ENCODE measurements around the gene SEMA4A. TPM values are rescaled to one million over a fixed set of nuclear protein-coding genes. Genes with fewer than 3 reads are reported as not detected.
A peak's percentile ranks its signal among the peaks of the same experiment; 100 is the strongest.
"Not testable (repeated sequence)": the region's sequence is repeated elsewhere in the genome, so short reads cannot be mapped to it uniquely, and the experiment has no call there.

Gene SEMA4A
- total RNA-seq, 4 donors from 2014 or later: 1.8 to 4.6 (median 3.5) TPM

DNA sequence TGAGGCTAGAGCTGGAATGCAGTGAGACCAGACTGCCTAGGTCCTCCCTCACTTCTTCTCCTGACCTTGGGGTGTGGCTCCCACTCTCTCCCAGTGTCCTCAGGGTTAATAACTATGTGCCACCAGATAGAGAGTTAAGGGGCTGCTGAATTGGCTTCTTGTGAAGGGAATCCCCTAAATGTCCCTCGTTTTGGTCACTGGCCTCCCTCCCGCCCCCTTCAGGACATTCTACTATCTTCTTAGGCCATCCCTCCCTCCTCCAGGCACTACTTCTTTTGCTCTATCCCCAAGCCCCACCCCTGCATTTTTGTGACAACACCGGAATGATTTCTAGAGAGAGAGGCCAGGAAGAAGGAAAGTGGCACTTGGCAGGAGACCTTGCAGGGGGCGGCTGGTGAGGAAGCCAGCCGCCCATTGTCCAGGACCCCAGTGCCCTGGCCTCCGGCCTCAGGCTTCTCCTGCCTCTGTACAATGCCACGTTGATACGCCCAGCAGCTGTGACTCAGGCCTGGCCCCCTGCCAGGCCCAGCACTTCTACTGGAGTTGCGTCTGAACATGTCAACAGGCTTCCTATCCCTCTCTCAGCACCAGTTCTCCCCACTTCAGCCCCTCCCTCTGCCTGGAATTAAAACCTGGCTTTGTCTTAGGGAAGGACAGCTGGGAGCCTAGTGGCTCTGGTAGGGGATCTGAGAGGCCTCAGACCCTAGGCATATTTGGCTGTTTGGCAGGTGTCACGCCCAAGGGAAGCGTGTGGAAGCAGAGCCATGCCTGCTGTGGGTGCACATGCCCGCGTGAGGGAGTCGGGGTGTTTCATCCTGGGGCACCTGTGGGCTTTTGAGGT is 29.8 kb upstream of the SEMA4A start:
- WGBS, 2 donors: 11 to 15% methylated on average over 14 of the region's 14 CpGs
- H3K4me1 ChIP-seq: peaks cover 20 to 100% (median 94%) of the 10 kb centered on the region in 4 donors

DNA sequence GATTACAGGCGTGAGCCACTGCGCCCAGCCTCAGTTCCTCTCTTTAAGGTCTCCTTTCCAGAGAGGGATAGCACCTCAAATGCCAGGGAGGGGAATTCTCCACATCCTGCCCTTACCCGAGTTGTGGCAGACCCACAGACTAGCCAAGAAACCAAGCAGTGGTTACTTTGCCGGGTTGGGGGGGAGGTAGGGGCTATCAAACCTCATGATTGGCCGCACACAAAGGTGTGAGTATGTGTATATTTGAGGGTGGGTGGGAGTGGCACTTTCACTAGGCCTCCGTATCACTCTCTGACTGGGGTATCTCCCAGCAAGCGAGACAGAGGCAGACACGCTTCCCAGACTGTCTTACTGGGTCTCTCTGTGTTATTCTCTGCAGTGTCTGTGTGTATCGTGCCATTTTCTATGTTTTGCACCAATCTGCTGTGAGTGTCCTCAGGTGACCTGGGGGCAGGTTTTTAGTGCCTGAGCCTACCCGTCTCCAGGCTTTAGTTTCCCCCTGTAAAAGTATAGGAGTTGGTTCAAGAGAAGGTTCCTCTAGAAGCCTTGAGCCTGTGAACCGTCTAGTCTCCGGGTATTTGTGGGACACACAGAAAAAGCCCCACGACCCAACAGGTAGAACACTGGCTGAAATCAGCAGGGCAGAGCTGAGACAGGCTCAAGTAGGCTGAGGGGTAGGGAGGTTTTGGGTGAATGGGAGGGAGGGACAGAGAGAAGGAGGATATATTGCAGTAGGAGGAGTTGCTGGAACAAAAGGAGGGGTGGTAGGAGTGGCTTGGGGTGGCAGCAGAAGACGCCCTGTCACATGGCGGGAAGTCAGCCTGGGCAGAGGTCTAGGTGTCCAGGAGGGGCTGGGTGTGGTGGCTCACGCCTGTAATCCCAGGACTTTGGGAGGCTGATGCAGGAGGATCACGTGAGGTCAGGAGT is 28.6 kb upstream of the SEMA4A start:
- 48 to 53% methylated on average over 15 to 16 of the region's 17 CpGs for WGBS, 2 donors
- DNase-seq (ENCODE audit: low spot score in 2 of 2): no peak
- Histone ChIP-seq H3K4me3 (no peak overlapping the region), H3K9me3 (no peaks in the 10 kb centered on the region), H3K27me3 (no peaks in the 10 kb centered on the region), H3K4me1 (peaks cover 22 to 100% (median 96%) of the 10 kb centered on the region in 4 donors), H3K36me3 (no peaks in the 10 kb centered on the region), H3K27ac (peak overlapping the region; percentile 94 to 98 (median 96))
- peak in 1 of 2 donors; percentile 35 for TF ChIP-seq POLR2A (IDR thresholded peaks at IDR 0.05)
- TF ChIP-seq EP300 (IDR thresholded peaks at IDR 0.05): peak in 1 of 2 donors; percentile 70
- TF ChIP-seq, protein P1, sequence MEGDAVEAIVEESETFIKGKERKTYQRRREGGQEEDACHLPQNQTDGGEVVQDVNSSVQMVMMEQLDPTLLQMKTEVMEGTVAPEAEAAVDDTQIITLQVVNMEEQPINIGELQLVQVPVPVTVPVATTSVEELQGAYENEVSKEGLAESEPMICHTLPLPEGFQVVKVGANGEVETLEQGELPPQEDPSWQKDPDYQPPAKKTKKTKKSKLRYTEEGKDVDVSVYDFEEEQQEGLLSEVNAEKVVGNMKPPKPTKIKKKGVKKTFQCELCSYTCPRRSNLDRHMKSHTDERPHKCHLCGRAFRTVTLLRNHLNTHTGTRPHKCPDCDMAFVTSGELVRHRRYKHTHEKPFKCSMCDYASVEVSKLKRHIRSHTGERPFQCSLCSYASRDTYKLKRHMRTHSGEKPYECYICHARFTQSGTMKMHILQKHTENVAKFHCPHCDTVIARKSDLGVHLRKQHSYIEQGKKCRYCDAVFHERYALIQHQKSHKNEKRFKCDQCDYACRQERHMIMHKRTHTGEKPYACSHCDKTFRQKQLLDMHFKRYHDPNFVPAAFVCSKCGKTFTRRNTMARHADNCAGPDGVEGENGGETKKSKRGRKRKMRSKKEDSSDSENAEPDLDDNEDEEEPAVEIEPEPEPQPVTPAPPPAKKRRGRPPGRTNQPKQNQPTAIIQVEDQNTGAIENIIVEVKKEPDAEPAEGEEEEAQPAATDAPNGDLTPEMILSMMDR (IDR thresholded peaks at IDR 0.05): no peak

More for the DNA sequence above, 29.8 kb upstream of the SEMA4A start:
- H3K9me3 ChIP-seq: no peaks in the 10 kb centered on the region
- H3K36me3 ChIP-seq: no peaks in the 10 kb centered on the region
- DNase-seq (ENCODE audit: low spot score in 2 of 2): peak; percentile 93 to 97
- H3K27ac ChIP-seq: peak overlapping the region; percentile 94 to 98 (median 96)
- TF ChIP-seq EP300 (IDR thresholded peaks at IDR 0.05) (peak; percentile 86 to 95), POLR2A (IDR thresholded peaks at IDR 0.05) (peak; percentile 26 to 76)
- TF ChIP-seq, protein P1 (IDR thresholded peaks at IDR 0.05): peak in 3 of 5 experiments; percentile 8 to 33 (median 32)
- peak overlapping the region; percentile 14 to 47 (median 32) for H3K4me3 ChIP-seq
- no peaks in the 10 kb centered on the region for H3K27me3 ChIP-seq

DNA sequence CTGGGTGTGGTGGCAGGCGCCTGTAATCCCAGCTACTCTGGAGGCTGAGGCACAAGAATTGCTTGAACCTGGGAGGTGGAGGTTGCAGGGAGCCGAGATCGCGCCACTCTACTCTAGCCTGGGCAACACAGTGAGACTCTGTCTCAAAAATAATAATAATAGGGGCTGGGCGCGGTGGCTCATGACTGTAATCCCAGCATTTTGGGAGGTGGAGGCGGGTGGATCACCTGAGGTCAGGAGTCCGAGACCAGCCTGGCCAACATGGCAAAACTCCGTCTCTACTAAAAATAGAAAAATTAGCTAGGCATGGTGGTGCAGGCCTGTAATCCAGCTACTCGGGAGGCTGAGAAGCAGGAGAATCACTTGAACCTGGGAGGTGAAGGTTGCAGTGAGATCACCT is 27.8 kb upstream of the SEMA4A start:
- not testable (repeated sequence) for DNase-seq (ENCODE audit: low spot score in 2 of 2); H3K36me3 ChIP-seq; H3K9me3 ChIP-seq; H3K27me3 ChIP-seq
- WGBS, 2 donors: 67 to 71% methylated on average over 10 of the region's 10 CpGs
- H3K4me3 ChIP-seq: peak overlapping the region in 1 of 4 donors; percentile 23
- H3K27ac ChIP-seq: peak overlapping the region; percentile 94 to 98 (median 96)
- H3K4me1 ChIP-seq: peaks cover 24 to 100% (median 95%) of the 10 kb centered on the region in 4 donors

DNA sequence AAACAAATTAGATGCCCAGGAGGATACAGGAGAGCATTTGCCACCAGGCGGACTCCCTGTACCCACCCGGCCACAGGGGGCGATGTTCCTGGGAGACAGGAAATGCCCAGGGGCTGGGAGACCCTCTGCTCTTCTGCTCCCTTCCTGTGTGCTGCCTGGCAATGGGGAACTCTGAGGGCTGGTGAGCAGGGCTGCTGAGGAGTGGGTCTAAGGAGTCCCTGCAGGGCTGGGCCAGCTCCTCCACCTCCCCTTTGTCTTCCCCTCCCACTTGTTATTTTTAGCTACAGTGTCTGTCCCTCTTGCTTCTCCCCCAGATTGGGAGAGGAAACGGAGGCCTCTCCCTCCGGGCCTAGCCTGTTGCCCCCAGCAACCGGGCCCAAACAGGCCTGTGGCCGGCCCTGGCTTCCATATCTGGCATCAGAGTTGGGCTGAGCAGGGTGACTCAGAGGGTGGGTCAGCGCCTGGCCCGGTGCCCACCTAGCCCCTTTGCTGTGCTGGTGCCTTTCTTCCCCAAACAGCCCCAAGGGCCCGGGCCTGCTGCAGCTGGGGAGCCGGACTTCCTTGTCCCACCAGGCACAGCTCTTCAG is 27.2 kb upstream of the SEMA4A start:
- WGBS, 2 donors: 10 to 12% methylated on average over 11 of the region's 11 CpGs
- peaks cover 0 to 8% (median 0%) of the 10 kb centered on the region in 3 donors for H3K36me3 ChIP-seq
- no peaks in the 10 kb centered on the region for H3K9me3 ChIP-seq
- no peaks in the 10 kb centered on the region for H3K27me3 ChIP-seq
- peak overlapping the region in 2 of 4 donors; percentile 18 to 23 for H3K4me3 ChIP-seq
- TF ChIP-seq, protein P1 (IDR thresholded peaks at IDR 0.05): peak in 3 of 5 experiments; percentile 10 to 42 (median 31)
- TF ChIP-seq POLR2A (IDR thresholded peaks at IDR 0.05) (no peak), EP300 (IDR thresholded peaks at IDR 0.05) (peak in 1 of 2 donors; percentile 88)
- peaks cover 24 to 100% (median 93%) of the 10 kb centered on the region in 4 donors for H3K4me1 ChIP-seq
- peak overlapping the region; percentile 94 to 98 (median 96) for H3K27ac ChIP-seq
- peak; percentile 78 to 81 for DNase-seq (ENCODE audit: low spot score in 2 of 2)
